ENCODE measurements around the gene ARGFX. TPM values are rescaled to one million over a fixed set of nuclear protein-coding genes. Genes with fewer than 3 reads are reported as not detected.
"Not testable (repeated sequence)": the region's sequence is repeated elsewhere in the genome, so short reads cannot be mapped to it uniquely, and the experiment has no call there.

Gene ARGFX
- total RNA-seq, 1 donor from 2014 or later, result not detected

DNA sequence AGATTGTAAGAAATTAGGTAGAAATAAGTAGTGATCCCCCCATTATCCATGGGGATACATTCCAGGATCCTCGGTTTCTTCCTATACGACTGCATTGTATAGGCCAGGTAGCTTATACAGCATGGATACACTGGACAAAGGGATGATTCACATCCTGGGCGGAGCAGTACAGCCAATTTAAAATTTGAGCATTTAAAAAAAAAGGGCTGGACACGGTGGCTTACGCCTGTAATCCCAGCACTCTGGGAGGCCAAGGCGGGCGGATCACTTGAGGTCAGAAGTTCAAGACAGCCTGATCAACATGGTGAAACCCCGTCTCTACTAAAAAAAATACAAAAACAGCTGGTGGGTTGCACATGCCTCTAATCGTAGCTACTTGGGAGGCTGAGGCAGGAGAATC is 976 bp upstream of the ARGFX start:
- H3K36me3 Mint-ChIP-seq (ENCODE audit: low read depth), result no peaks in the 10 kb centered on the region
- H3K27ac Mint-ChIP-seq, result no peak overlapping the region
- H3K4me3 Mint-ChIP-seq (ENCODE audit: low read depth), result no peak overlapping the region
- H3K4me1 Mint-ChIP-seq (ENCODE audit: low read depth), result no peaks in the 10 kb centered on the region
- DNase-seq (ENCODE audit: low spot score), result no peak
- peaks cover 7% of the 10 kb centered on the region for H3K27me3 Mint-ChIP-seq (ENCODE audit: low read depth)
- no peaks in the 10 kb centered on the region for H3K9me3 Mint-ChIP-seq
- intact Hi-C loops (cut with micrococcal nuclease), result no loop called here

DNA sequence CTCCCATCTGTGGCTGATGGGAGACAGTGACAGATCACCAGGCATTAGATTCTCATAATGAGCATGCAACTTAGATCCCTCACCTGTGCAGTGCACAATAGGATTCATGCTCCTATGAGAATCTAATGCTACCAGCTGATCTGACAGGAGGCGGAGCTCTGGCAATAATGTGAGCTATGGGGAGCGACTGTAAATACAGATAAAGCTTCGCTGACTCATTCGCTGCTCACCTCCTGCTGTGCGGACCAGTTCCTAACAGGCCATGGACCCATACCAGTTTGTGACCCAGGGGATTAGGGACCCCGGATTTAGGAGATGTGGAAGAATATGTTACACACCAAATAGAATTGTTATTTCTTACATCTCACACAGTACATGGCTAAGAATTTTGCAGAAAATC is 6.7 kb downstream of the ARGFX start:
- H3K36me3 Mint-ChIP-seq (ENCODE audit: low read depth), result no peaks in the 10 kb centered on the region
- H3K9me3 Mint-ChIP-seq, result no peaks in the 10 kb centered on the region
- H3K4me3 Mint-ChIP-seq (ENCODE audit: low read depth), result no peak overlapping the region
- intact Hi-C loops (cut with micrococcal nuclease), result no loop called here
- no peak overlapping the region for H3K27ac Mint-ChIP-seq
- DNase-seq (ENCODE audit: low spot score), result no peak
- H3K27me3 Mint-ChIP-seq (ENCODE audit: low read depth), result peaks cover 13% of the 10 kb centered on the region
- H3K4me1 Mint-ChIP-seq (ENCODE audit: low read depth), result no peaks in the 10 kb centered on the region

DNA sequence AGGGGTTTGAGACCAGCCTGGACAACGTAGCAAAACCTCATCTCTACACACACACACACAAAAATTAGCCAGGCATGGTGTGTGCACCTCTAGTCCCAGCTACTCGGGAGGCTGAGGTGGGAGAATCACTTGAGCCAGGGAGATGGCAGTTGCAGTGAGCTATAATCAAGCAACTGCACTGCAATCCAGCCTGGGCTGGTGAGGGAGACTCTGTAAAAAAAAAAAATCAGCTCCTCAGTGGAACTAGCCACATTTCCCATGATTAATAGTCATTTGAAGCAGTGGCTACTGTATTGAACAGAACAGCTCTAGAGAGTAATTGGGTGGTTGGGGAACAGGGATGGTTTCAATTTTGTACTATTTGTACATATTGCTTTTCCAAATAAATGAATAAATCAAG is 13.9 kb downstream of the ARGFX start:
- Mint-ChIP-seq H3K27ac (no peak overlapping the region), H3K4me3 (ENCODE audit: low read depth) (no peak overlapping the region), H3K36me3 (ENCODE audit: low read depth) (no peaks in the 10 kb centered on the region), H3K27me3 (ENCODE audit: low read depth) (peaks cover 7% of the 10 kb centered on the region), H3K4me1 (ENCODE audit: low read depth) (no peaks in the 10 kb centered on the region), H3K9me3 (no peaks in the 10 kb centered on the region)
- no peak for DNase-seq (ENCODE audit: low spot score)
- intact Hi-C loops (cut with micrococcal nuclease), result no loop called here

DNA sequence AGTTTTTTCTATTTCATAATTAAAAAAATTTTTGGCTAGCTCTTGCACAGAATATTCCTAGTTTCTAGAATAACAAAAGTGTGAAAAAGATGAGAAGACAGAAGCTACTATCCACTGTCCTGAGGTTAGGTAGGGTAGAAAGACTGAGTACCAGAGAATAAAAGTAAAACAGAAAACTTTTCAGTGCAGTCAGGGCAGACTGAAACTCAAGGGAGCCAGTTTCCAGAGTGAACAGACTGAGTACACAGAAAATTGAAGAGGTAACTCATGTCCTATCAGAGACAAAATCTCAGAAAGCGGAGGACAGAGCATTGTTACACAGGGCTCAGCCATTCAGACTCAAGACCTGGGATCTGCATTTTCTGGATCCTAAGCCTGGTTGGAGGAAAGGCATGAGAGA is 16.7 kb downstream of the ARGFX start:
- Mint-ChIP-seq H3K36me3 (ENCODE audit: low read depth) (no peaks in the 10 kb centered on the region), H3K9me3 (no peaks in the 10 kb centered on the region), H3K4me3 (ENCODE audit: low read depth) (no peak overlapping the region), H3K27ac (no peak overlapping the region), H3K4me1 (ENCODE audit: low read depth) (no peaks in the 10 kb centered on the region), H3K27me3 (ENCODE audit: low read depth) (peaks cover 7% of the 10 kb centered on the region)
- DNase-seq (ENCODE audit: low spot score), result no peak
- intact Hi-C loops (cut with micrococcal nuclease), result no loop called here

DNA sequence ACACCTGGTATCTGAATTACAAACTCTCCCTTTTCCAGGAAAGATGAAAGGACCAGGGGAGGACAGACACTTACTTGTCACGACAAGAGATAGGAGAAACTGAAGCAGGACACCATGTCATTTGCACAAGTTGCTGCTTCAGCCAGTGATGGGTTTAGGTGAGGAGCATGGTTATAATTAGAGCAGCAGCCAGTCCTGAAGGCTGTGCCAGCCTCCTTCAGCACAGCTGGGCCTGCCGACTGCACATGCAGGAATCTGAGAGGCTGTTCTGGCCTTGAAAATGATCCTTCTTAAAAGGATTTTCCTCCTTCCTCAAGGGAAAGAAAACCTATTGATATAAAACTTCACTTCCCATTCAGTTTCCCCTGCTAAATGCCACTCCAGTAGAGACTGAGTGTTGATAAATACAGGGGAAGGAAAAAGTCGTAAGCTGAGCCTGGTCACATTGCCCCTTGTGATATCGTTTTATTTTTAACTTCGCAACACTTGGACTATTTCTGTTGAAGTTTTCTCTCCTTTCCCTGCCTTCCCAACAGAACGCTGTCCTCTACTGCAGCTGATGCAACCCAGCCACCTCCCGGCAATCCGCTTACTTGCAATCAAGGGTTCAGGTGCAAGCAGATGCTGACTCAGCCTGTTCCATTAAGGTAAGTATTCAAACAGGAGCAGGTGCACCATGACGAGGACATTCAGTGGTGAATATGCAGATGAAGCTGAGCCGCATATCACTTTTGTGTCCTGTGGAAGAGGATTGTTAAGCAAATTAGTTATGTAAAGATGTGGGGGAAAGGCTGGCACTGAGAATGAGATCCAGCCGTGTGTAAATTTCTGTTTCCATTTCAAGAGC is 25.3 kb downstream of the ARGFX start, which contains the start of gene FBXO40:
TSS of gene FBXO40 (plus strand) at position 524 of the 847 bp plus-strand sequence. CDS start 27,197 bp downstream, outside the sequence.
- Mint-ChIP-seq H3K27ac (no peak within 1 kb of the TSS), H3K27me3 (ENCODE audit: low read depth) (peaks cover 15% of the 10 kb centered on the region), H3K4me1 (ENCODE audit: low read depth) (no peaks in the 10 kb centered on the region), H3K4me3 (ENCODE audit: low read depth) (no peak within 1 kb of the TSS), H3K9me3 (no peaks in the 10 kb centered on the region), H3K36me3 (ENCODE audit: low read depth) (no peaks in the 10 kb centered on the region)
- intact Hi-C loops (cut with micrococcal nuclease), result no loop called here
- DNase-seq (ENCODE audit: low spot score), result no peak

DNA sequence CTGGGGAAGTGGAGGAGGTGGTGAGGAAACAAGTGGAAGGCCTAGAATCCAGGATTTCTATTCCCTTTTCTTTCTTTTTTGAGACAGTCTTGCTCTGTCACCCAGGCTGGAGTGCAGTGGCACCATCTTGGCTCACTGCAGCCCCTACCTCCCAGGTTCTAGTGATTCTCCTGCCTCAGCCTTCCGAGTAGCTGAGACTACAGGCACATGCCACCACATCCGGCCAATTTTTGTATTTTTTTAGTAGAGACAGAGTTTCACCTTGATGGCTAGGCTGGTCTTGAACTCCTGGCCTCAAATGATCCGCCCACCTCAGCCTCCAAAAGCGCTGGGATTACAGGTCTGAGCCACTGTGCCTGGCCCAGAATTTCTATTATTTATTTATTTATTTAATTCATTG is 26.1 kb downstream of the ARGFX start:
- H3K9me3 Mint-ChIP-seq; H3K36me3 Mint-ChIP-seq (ENCODE audit: low read depth); H3K4me3 Mint-ChIP-seq (ENCODE audit: low read depth); H3K27ac Mint-ChIP-seq; H3K4me1 Mint-ChIP-seq (ENCODE audit: low read depth); intact Hi-C loops (cut with micrococcal nuclease); DNase-seq (ENCODE audit: low spot score): not testable (repeated sequence)
- H3K27me3 Mint-ChIP-seq (ENCODE audit: low read depth), result peaks cover 15% of the 10 kb centered on the region

DNA sequence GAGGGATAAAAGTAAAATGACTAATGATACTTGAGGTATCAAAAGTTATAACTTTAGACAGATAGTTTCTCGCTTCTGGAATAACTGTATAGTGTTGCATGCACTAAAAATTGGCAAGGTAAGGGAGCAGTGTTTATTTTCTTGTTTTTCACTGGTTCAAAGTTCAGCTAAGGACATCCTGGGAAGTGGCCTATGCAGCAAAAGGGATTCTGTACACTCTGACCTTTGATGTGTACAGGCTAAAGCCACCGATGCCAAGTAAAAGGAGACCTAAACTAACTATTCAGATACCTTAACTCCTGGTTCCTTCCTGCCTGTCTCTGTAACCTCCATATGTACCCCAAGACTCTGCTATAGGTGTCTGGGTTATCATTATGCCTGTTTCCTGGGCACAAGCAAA is 27.1 kb downstream of the ARGFX start:
- H3K4me1 Mint-ChIP-seq (ENCODE audit: low read depth), result no peaks in the 10 kb centered on the region
- peaks cover 12% of the 10 kb centered on the region for H3K27me3 Mint-ChIP-seq (ENCODE audit: low read depth)
- H3K36me3 Mint-ChIP-seq (ENCODE audit: low read depth), result no peaks in the 10 kb centered on the region
- no peak overlapping the region for H3K4me3 Mint-ChIP-seq (ENCODE audit: low read depth)
- intact Hi-C loops (cut with micrococcal nuclease), result no loop called here
- H3K27ac Mint-ChIP-seq, result no peak overlapping the region
- no peak for DNase-seq (ENCODE audit: low spot score)
- no peaks in the 10 kb centered on the region for H3K9me3 Mint-ChIP-seq

DNA sequence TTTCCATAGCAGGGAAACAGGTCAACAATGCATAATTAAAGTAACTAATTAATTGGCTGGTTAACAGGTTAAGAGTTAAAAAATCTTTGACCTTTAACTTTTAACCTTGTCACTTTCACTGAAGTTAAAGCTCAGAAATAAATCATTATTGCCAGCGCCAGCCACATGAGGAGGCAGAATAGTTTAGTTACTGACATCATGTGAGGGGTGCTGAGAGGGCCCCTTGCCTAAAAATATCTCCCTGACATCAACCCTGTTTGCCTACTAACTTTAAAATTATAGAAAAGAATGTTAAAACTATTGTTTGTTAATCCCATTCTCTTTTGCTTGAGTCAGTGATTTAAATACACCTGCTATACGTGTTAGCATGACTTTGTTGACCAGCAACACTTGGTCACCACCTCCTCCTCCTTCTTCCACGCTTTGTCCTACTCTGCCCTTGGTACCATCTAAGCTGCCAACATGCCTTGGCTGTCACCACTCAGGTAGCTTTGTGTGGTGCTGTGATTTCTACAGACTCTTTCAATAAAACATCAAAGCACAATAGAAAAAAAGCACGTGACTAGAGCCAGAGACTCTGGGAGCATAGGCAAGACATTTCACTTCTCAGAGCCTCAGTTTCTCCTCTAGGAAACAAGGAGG is 28.1 kb downstream of the ARGFX start:
- H3K4me3 Mint-ChIP-seq (ENCODE audit: low read depth), result no peak overlapping the region
- no peaks in the 10 kb centered on the region for H3K4me1 Mint-ChIP-seq (ENCODE audit: low read depth)
- no peak for DNase-seq (ENCODE audit: low spot score)
- H3K36me3 Mint-ChIP-seq (ENCODE audit: low read depth), result no peaks in the 10 kb centered on the region
- intact Hi-C loops (cut with micrococcal nuclease), result no loop called here
- H3K9me3 Mint-ChIP-seq, result no peaks in the 10 kb centered on the region
- no peak overlapping the region for H3K27ac Mint-ChIP-seq
- H3K27me3 Mint-ChIP-seq (ENCODE audit: low read depth), result peaks cover 9% of the 10 kb centered on the region

DNA sequence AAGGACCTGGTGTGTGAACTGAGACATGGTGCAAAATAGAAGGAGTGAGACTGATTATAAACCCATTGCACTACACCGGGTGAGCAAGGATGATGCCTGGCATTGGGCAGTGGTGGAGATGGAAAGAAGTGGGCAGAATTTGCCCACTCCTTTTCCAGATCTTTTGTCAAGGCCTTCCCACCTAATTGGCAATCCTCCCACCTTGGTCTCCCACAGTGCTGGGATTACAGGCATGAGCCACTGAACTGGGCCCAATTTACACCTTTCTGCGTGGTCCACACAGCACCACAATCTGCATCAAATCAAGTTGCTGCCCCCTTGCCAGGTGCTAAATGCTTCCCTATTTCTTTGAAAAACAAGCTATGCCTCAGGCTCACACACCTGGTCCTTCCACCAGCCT is 30.8 kb downstream of the ARGFX start:
- no peaks in the 10 kb centered on the region for H3K4me1 Mint-ChIP-seq (ENCODE audit: low read depth)
- no peak overlapping the region for H3K27ac Mint-ChIP-seq
- no peak for DNase-seq (ENCODE audit: low spot score)
- no peaks in the 10 kb centered on the region for H3K36me3 Mint-ChIP-seq (ENCODE audit: low read depth)
- H3K9me3 Mint-ChIP-seq, result no peaks in the 10 kb centered on the region
- intact Hi-C loops (cut with micrococcal nuclease), result no loop called here
- H3K27me3 Mint-ChIP-seq (ENCODE audit: low read depth), result peaks cover 7% of the 10 kb centered on the region
- no peak overlapping the region for H3K4me3 Mint-ChIP-seq (ENCODE audit: low read depth)

DNA sequence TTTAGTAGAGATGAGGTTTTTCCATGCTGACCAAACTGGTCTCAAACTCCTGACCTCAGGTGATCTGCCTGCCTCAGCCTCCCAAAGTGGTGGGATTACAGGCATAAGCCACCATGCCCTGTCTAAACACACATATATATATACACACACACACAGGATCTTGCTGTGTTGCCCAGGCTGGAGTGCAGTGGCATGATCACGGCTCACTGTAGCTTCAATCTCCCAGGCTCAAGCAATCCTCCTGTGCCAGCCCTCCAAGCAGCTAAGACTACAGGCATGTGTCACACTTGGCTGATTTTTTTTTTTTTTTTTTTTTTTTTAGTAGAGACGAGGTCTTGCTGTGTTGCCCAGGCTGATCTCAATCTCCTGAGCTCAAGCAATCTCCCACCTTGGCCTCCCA is 32.2 kb downstream of the ARGFX start:
- intact Hi-C loops (cut with micrococcal nuclease); H3K27ac Mint-ChIP-seq; H3K27me3 Mint-ChIP-seq (ENCODE audit: low read depth); H3K9me3 Mint-ChIP-seq; DNase-seq (ENCODE audit: low spot score); H3K36me3 Mint-ChIP-seq (ENCODE audit: low read depth); H3K4me1 Mint-ChIP-seq (ENCODE audit: low read depth); H3K4me3 Mint-ChIP-seq (ENCODE audit: low read depth): not testable (repeated sequence)

DNA sequence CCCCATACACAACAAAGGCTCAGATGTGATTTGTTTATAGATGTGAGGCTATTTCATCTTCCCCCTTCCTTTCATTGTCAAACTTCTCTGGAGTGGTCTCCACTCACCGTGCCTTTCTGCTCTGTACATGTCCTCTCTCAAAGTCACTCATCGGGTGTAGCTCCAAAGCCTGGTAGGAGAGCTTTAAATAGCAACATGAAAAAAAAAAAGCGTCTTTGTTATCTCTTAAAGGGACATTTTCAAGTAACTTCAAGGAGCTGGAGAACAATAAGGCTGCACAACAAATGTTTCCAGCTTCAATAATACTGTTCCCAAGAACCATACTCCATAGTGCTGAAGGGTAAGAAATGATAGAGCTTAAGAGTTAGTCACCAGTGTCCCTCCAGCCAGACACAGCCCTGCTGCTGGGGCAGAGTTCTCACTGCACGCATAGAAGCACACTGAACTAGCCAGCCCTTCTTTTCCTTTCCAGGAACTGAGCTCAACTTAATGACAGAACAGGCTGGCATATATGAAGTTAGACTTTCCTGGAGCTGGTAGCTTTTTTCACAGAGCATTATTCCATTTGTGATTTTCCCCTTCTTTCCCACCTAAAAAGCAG is 33.6 kb downstream of the ARGFX start:
- intact Hi-C loops (cut with micrococcal nuclease), result no loop called here
- H3K9me3 Mint-ChIP-seq, result no peaks in the 10 kb centered on the region
- no peaks in the 10 kb centered on the region for H3K4me1 Mint-ChIP-seq (ENCODE audit: low read depth)
- H3K27ac Mint-ChIP-seq, result no peak overlapping the region
- no peak for DNase-seq (ENCODE audit: low spot score)
- H3K27me3 Mint-ChIP-seq (ENCODE audit: low read depth), result peaks cover 5% of the 10 kb centered on the region
- no peaks in the 10 kb centered on the region for H3K36me3 Mint-ChIP-seq (ENCODE audit: low read depth)
- no peak overlapping the region for H3K4me3 Mint-ChIP-seq (ENCODE audit: low read depth)

DNA sequence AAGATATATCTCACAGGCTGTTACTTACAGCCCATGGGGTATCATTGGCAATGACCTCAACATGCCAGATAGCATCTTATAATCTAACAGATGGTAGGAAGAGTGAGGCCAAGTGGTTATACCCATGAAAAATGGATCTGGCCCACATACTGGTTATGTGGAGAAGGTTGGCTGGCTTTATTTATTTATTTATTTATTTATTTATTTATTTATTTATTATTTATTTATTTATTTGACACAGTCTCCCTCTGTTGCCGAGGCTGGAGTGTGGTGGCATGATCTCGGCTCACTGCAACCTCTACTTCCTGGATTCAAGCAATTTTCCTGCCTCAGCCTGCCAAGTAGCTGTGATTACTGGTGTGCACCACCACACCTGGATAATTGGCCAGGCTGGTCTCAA is 37.0 kb downstream of the ARGFX start:
- no peak overlapping the region for H3K27ac Mint-ChIP-seq
- DNase-seq (ENCODE audit: low spot score), result no peak
- H3K36me3 Mint-ChIP-seq (ENCODE audit: low read depth), result no peaks in the 10 kb centered on the region
- H3K27me3 Mint-ChIP-seq (ENCODE audit: low read depth), result peaks cover 5% of the 10 kb centered on the region
- no peaks in the 10 kb centered on the region for H3K9me3 Mint-ChIP-seq
- H3K4me3 Mint-ChIP-seq (ENCODE audit: low read depth), result no peak overlapping the region
- H3K4me1 Mint-ChIP-seq (ENCODE audit: low read depth), result no peaks in the 10 kb centered on the region
- intact Hi-C loops (cut with micrococcal nuclease), result no loop called here

DNA sequence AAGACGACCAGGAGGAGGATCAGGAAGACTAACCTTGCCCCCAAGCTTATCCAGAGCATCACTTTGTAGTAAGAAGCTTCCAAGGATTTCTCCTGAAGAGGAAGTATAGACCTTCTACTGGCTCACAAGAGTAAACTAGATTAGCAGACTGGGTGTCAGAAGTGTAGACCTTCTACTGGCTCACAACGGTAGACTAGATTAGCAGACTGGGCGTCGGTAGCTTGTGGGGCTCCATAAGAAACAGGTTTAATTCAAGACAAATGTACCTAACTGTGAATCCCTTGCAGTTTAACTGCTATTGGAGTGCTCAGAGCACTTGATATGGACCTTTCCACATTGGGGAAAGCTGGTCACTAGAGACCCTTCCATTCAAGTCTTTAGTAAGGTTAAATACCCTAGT is 38.4 kb downstream of the ARGFX start:
- peaks cover 5% of the 10 kb centered on the region for H3K27me3 Mint-ChIP-seq (ENCODE audit: low read depth)
- no peak overlapping the region for H3K27ac Mint-ChIP-seq
- H3K4me1 Mint-ChIP-seq (ENCODE audit: low read depth), result no peaks in the 10 kb centered on the region
- no peaks in the 10 kb centered on the region for H3K9me3 Mint-ChIP-seq
- no peak overlapping the region for H3K4me3 Mint-ChIP-seq (ENCODE audit: low read depth)
- no peak for DNase-seq (ENCODE audit: low spot score)
- no peaks in the 10 kb centered on the region for H3K36me3 Mint-ChIP-seq (ENCODE audit: low read depth)
- intact Hi-C loops (cut with micrococcal nuclease), result no loop called here

All from activated T-helper 2 cell treated with anti-CD3 and anti-CD28 coated beads, Interferon-gamma antibody, Interleukin-2, Interleukin-4, amounts not matched to agents 10 μg/mL and 5 μg/mL and 100 μg/mL, durations not matched to agents 14 hours and 24 hours and 36 hours (primary cell).